Activated CD8-positive, alpha-beta memory T cell treated with anti-CD3 and anti-CD28 coated beads for 36 hours (primary cell): ENCODE data around the gene PTPRJ. TPM values are rescaled to one million over a fixed set of nuclear protein-coding genes. Genes with fewer than 3 reads are reported as not detected.
"Not testable (repeated sequence)": the region's sequence is repeated elsewhere in the genome, so short reads cannot be mapped to it uniquely, and the experiment has no call there.

Experiments
- CTCF ChIA-PET: fragments of 350-600 bp; sonication (Branson Sonifier 250); formaldehyde crosslinking; loops from one replicate; lab custom pipeline; 2021; ENCODE audit warnings: antibody characterized with exemption; lab: Charles Lee
- POLR2A ChIA-PET: fragments of 350-600 bp; sonication (Branson Sonifier 250); formaldehyde crosslinking; loops from one replicate; lab custom pipeline; 2021; ENCODE audit warnings: antibody characterized with exemption; lab: Charles Lee
- total RNA-seq, 2 experiments: library from RNA; stranded (reverse); gene quantifications; one replicate each; pipeline ENCODE4 v1.2.3, GENCODE V29; 2021

PTPRJ gene
- total RNA-seq, 2 experiments from 2014 or later: 26.2 to 28.2 TPM

- POLR2A ChIA-PET, CTCF ChIA-PET: not testable (repeated sequence)
These were observed 41.0 kb downstream of the PTPRJ start for GRCh38 chr11:48021201-48021820.

GRCh38 chr11:48022445-48022844 lies 42.1 kb downstream of the PTPRJ start:
- POLR2A ChIA-PET: no interaction called here
- CTCF ChIA-PET: no interaction called here

GRCh38 chr11:48023608-48024007 lies 43.2 kb downstream of the PTPRJ start:
- CTCF ChIA-PET: not testable (repeated sequence)

GRCh38 chr11:48024635-48025071 lies 44.3 kb downstream of the PTPRJ start:
- ChIA-PET POLR2A (no interaction called here), CTCF (interaction anchor here (2.0 kb wide), 1 partner anchor 9 kb away, joined by 6 read pairs; no protein-coding TSS in a partner anchor)

More at GRCh38 chr11:48023608-48024007, 43.2 kb downstream of the PTPRJ start:
- POLR2A ChIA-PET: not testable (repeated sequence)

- ChIA-PET POLR2A (no interaction called here), CTCF (interaction anchor here (0.8 to 2.0 kb wide), 2 partner anchors 10 to 91 kb away, joined by 3 to 6 read pairs; no protein-coding TSS in a partner anchor)
These were observed 45.1 kb downstream of the PTPRJ start for GRCh38 chr11:48025293-48025983.

- POLR2A ChIA-PET: no interaction called here
- CTCF ChIA-PET: interaction anchor here (0.8 to 2.0 kb wide), 2 partner anchors 10 to 91 kb away, joined by 3 to 6 read pairs; no protein-coding TSS in a partner anchor
These were observed 45.6 kb downstream of the PTPRJ start for GRCh38 chr11:48025984-48026340.

GRCh38 chr11:48028914-48029680 lies 48.7 kb downstream of the PTPRJ start:
- POLR2A ChIA-PET: no interaction called here
- CTCF ChIA-PET: interaction anchor here (0.5 to 1.0 kb wide), 3 partner anchors 14 to 462 kb away, joined by 3 to 5 read pairs (median 3); no protein-coding TSS in a partner anchor

- ChIA-PET CTCF (interaction anchor here (0.5 to 1.0 kb wide), 3 partner anchors 14 to 463 kb away, joined by 3 to 5 read pairs (median 3); no protein-coding TSS in a partner anchor), POLR2A (no interaction called here)
These were observed 49.4 kb downstream of the PTPRJ start for GRCh38 chr11:48029681-48030290.

GRCh38 chr11:48031602-48032001 lies 51.2 kb downstream of the PTPRJ start:
- ChIA-PET CTCF (interaction anchor here (1.1 kb wide), 1 partner anchor 12 kb away, joined by 4 read pairs; no protein-coding TSS in a partner anchor), POLR2A (no interaction called here)

- CTCF ChIA-PET: interaction anchor here (1.1 kb wide), 1 partner anchor 13 kb away, joined by 4 read pairs; no protein-coding TSS in a partner anchor
- POLR2A ChIA-PET: interaction anchor here (0.6 kb wide), 1 partner anchor 50 kb away, joined by 4 read pairs; no protein-coding TSS in a partner anchor
These were observed 52.4 kb downstream of the PTPRJ start for GRCh38 chr11:48032721-48033120.

GRCh38 chr11:48033918-48034341 lies 53.6 kb downstream of the PTPRJ start:
- ChIA-PET CTCF (interaction anchor here (0.7 to 1.5 kb wide), 2 partner anchors 17 to 74 kb away, joined by 3 to 4 read pairs; no protein-coding TSS in a partner anchor), POLR2A (no interaction called here)

GRCh38 chr11:48034926-48035871 lies 54.8 kb downstream of the PTPRJ start:
- POLR2A ChIA-PET: no interaction called here
- CTCF ChIA-PET: interaction anchor here (0.7 to 1.6 kb wide), 5 partner anchors 9 to 81 kb away, joined by 3 to 5 read pairs (median 3); no protein-coding TSS in a partner anchor

GRCh38 chr11:48036011-48036410 lies 55.7 kb downstream of the PTPRJ start:
- CTCF ChIA-PET: interaction anchor here (1.0 to 1.6 kb wide), 2 partner anchors 20 to 78 kb away, joined by 4 to 5 read pairs; no protein-coding TSS in a partner anchor

GRCh38 chr11:48036466-48036865 lies 56.1 kb downstream of the PTPRJ start:
- POLR2A ChIA-PET: no interaction called here
- CTCF ChIA-PET: interaction anchor here (1.0 kb wide), 1 partner anchor 79 kb away, joined by 4 read pairs; no protein-coding TSS in a partner anchor

More at GRCh38 chr11:48036011-48036410, 55.7 kb downstream of the PTPRJ start:
- POLR2A ChIA-PET: no interaction called here

GRCh38 chr11:48037709-48038468 lies 57.5 kb downstream of the PTPRJ start:
- POLR2A ChIA-PET: no interaction called here
- CTCF ChIA-PET: interaction anchor here (1.0 kb wide), 1 partner anchor 66 kb away, joined by 5 read pairs; no protein-coding TSS in a partner anchor

- CTCF ChIA-PET: no interaction called here
- POLR2A ChIA-PET: no interaction called here
These were observed 60.6 kb downstream of the PTPRJ start for GRCh38 chr11:48040830-48041444.
